OCI-LY1 (cell line): ENCODE data around the gene ZFHX3.

Experiments
- CTCF ChIP-seq: fragments of 200-600 bp; sonication (generic), shearing (Covaris generic); IDR thresholded peaks from 2 replicates; pipeline ENCODE4 v1.5.1; 2017; ENCODE audit warnings: mild to moderate bottlenecking, antibody characterized with exemption, low read length, moderate library complexity, mixed read lengths
- EZH2 ChIP-seq: fragments of 200-600 bp; sonication (generic), shearing (Covaris generic); IDR thresholded peaks from 2 replicates; pipeline ENCODE4 v1.8.0; 2017; ENCODE audit warnings: borderline replicate concordance, mixed run types, mild to moderate bottlenecking, antibody characterized with exemption, low read length, moderate library complexity, mixed read lengths

- TF ChIP-seq CTCF (no peak), EZH2 (no peak)
Observed at GRCh38 chr16:72910381-72910780, 137.5 kb downstream of the ZFHX3 start.
